ENCODE results near the gene TGM6.

DNA sequence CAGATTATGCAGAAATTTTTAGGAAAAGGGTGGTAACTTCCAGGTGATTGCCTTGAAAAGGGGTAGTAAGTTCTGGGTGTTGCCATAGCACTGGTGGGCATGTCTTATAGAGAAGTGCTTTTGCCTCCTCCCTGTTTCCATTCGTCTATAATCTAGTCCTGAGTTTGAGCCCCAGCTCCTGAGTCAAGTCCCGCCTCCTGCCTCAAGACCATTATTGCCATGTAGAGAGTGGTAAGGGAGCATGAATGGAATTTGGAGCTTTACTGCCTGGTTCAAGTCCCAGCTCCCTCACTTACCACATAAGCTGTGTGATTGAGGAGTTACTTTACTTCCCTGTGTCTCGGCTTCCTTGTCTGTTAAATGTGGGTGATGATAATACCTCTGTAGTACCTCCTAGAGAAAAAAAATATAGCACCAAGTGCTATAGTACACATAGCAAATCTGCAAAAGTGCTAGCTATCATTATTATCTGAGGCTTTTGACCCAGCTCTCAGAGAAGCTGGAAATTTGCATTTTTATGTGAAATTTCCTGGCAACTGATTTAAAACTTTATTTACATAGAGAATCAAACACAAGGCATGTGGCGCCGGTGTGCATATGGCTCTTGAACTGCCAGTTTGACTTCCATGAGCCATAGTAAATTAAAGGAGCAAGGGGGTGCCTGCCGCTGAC lies 36.0 kb downstream of the TGM6 start:
- TF ChIP-seq, protein P1, sequence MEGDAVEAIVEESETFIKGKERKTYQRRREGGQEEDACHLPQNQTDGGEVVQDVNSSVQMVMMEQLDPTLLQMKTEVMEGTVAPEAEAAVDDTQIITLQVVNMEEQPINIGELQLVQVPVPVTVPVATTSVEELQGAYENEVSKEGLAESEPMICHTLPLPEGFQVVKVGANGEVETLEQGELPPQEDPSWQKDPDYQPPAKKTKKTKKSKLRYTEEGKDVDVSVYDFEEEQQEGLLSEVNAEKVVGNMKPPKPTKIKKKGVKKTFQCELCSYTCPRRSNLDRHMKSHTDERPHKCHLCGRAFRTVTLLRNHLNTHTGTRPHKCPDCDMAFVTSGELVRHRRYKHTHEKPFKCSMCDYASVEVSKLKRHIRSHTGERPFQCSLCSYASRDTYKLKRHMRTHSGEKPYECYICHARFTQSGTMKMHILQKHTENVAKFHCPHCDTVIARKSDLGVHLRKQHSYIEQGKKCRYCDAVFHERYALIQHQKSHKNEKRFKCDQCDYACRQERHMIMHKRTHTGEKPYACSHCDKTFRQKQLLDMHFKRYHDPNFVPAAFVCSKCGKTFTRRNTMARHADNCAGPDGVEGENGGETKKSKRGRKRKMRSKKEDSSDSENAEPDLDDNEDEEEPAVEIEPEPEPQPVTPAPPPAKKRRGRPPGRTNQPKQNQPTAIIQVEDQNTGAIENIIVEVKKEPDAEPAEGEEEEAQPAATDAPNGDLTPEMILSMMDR (IDR thresholded peaks at IDR 0.05; ENCODE audit: poor library complexity, severe bottlenecking) = no peak
- TF ChIP-seq TAF1 (IDR thresholded peaks at IDR 0.05; ENCODE audit: low read depth) = no peak
